Measurements from ENCODE around the gene ZBTB7B.
"Not testable (repeated sequence)": the region's sequence is repeated elsewhere in the genome, so short reads cannot be mapped to it uniquely, and the experiment has no call there.

ZBTB7B gene

DNA sequence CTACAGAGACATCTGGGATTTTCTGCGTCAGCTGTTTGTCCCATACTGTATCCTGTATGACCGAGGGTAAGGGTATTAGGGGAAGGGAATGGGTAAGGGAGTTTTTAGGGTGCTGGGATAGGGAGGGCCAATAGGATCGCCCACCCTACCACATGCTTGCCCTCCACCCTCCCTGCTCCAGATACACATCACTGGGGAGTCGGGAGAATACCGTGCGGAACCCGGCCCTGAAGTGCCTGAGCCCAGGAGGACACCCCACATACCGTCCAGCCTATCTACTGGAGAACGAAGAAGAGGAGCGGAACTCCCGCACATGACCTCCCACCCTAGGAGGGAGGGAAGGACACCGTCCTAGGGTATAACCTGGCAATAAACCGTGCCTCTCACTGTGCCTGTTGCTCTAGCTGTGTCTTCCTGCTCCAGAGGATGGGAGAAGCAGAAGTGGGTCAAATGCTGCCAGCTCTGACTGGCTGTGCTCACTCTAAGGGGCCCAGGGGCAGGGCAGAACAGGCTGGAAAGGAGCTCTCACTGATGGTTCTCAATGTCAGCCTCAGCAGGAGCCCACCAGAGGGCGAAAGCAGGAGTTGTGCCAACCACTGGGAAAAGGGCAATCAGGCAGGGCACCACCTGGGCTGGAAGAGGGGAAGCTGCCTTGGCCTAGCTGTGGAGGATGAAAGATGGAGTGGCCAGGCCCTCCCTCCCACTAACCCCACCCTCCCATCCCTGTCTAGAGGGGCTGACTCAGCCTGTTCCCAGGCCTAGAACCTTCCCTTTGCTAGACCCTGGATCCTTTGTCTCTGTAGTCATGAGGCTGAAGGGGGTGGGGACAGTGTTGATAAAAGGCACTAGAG is 9.7 kb upstream of the ZBTB7B start:
- H3K27ac ChIP-seq = no peak overlapping the region
- TF ChIP-seq, protein P1, sequence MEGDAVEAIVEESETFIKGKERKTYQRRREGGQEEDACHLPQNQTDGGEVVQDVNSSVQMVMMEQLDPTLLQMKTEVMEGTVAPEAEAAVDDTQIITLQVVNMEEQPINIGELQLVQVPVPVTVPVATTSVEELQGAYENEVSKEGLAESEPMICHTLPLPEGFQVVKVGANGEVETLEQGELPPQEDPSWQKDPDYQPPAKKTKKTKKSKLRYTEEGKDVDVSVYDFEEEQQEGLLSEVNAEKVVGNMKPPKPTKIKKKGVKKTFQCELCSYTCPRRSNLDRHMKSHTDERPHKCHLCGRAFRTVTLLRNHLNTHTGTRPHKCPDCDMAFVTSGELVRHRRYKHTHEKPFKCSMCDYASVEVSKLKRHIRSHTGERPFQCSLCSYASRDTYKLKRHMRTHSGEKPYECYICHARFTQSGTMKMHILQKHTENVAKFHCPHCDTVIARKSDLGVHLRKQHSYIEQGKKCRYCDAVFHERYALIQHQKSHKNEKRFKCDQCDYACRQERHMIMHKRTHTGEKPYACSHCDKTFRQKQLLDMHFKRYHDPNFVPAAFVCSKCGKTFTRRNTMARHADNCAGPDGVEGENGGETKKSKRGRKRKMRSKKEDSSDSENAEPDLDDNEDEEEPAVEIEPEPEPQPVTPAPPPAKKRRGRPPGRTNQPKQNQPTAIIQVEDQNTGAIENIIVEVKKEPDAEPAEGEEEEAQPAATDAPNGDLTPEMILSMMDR (conservative IDR thresholded peaks at IDR 0.05) = peak; percentile 65

DNA sequence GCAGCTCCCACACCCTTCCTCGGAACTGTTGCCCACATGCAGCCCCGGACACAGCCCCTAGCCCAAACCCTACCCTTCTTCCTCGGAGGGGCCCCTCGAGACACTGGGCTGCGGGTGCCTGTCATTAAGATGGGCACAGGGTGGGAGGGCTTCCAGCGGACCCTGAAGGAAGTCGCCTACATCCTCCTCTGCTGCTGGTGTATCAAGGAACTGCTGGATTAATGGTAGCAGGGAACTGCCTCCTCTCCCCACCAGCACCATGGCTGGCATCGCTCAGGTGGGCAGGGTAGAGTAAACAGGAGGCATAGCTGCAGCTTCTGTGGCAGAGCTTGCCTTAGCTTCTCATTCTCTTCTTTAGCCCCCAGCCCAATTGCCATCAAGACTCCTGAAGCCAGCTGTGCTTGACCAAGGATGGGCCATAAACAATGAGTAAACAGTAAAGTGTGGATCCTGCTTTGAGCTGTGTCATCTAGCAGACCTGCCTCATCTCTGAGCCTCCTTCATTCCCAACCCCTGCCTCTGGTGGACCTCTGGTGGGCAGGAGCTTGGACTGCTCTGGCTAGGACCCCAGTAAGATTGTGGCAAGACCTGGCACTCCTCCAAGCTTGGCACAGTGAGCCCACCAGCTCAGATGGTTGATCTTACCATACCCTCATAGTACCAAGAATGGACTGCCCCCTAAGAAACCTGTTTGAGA is 8.9 kb upstream of the ZBTB7B start, which contains the start of gene LENEP:
Gene LENEP (plus strand): TSS at position 15 of the 697 bp plus-strand sequence. CDS start 22 bp downstream, at position 37.
- H3K27ac ChIP-seq = no peak within 1 kb of the TSS
- TF ChIP-seq, protein P1 (conservative IDR thresholded peaks at IDR 0.05) = no peak

DNA sequence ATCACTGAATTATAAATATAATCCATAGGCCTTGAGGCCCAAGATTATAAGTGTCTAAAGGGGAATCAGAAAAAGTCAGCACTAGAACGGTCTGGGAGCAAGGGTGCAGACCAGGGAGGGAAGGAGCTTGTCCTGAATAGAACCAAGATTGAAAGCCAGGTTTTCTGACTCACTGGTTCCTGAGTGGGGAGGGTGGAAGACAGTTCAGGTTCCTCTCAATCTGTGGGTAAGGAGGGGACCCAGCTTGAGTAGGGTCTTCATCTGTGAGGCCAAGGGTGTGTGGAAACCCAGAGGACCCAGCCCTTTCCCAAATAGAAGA is 8.4 kb upstream of the ZBTB7B start:
- no peak overlapping the region for H3K27ac ChIP-seq

DNA sequence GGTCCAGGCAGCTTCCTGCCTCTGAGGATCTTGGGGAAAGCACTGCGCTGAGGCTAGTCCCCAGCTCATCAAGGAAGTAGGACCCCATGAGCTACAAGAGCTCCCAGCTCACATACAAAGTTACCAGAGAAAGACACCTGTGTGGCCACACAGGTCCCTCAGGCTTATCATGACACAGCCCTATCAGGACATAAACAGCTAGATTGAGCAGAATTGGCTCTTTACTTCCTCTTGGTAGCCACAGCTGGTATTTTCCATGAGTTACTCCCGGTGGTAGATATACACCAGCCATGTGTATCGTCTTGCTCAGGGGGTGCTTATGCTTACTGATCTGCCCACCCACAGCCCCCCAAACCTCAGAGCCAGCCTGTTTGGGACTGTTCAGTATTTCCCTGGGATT is 8.0 kb upstream of the ZBTB7B start:
- H3K27ac ChIP-seq = no peak overlapping the region
- TF ChIP-seq, protein P1 (conservative IDR thresholded peaks at IDR 0.05) = no peak

More for the DNA sequence above, 8.4 kb upstream of the ZBTB7B start:
- TF ChIP-seq, protein P1 (conservative IDR thresholded peaks at IDR 0.05) = no peak

DNA sequence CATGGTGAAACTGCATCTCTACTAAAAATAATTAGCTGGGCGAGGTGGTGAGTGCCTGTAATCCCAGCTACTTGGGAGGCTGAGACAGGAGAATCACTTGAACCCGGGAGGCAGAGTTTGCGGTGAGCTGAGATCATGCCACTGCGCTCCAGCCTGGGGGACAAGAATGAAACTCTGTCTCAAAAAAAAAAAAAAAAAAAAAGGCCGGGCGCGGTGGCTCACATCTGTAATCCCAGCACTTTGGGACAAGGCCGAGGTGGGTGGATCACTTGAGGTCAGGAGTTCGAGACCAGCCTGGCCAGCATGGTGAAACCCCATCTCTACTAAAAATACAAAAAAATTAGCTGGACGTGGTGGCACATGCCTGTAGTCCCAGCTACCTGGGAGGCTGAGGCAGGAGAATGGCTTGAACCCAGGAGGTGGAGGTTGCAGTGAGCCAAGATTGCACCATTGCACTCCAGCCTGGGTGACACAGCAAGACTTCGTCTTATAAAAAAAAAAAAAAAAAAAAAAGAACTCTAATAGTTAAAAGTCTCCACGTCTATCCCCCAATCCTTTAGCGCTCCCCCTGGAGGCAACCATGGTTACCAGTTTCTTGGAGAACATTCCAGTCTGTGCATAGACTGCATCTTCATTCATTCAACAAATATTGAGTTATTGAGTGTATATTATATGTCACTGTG is 7.2 kb upstream of the ZBTB7B start:
- H3K27ac ChIP-seq = not testable (repeated sequence)
- TF ChIP-seq, protein P1 (conservative IDR thresholded peaks at IDR 0.05) = peak; percentile 96

DNA sequence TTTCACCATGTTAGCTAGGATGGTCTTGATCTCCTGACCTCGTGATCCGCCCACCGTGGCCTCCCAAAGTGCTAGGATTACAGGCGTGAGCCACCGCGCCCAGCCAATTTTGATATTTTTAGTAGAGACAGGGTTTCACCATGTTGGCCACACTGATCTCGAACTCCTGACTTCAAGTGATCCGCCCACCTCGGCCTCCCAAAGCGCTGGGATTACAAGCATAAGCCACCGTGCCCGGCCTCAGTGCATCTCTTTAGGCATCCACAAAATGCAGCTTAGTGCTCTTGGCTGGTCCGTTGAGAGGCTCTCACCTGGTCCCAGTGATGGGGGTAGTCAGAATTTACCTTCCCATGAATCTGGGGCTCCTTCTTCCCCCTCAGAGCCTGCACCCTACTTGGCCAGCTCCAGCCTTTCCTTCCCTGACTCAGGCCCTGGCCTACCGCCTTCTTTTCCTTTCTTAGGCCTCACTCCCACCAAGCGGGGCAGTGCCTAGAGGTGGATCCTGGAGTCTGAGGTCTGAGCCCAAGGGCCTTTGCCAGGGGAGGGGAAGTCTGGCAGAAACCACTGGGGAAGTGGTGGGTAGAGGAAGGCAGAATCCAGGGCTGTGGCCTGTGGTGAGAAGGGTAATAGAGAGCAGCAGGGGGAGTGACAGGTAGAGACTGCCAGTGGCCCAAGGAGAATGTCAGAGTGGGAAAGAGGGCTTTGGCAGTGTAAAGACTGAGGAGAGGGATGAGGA is 5.5 kb upstream of the ZBTB7B start:
- TF ChIP-seq, protein P1 (conservative IDR thresholded peaks at IDR 0.05) = no peak
- peak overlapping the region; percentile 0; the same call in 1 of the 2 replicates for H3K27ac ChIP-seq
